SK-N-SH treated with all-trans-retinoic acid at 6 μM for 48 hours (cell line): ENCODE data around the gene NEDD4.

ENCODE experiments used
- ESRRG ChIP-seq: fragments of 250-450 bp; sonication (Bioruptor Pico); IDR thresholded peaks from 2 replicates; pipeline ENCODE4 v1.6.1; 2021; ENCODE audit warnings: mild to moderate bottlenecking
- TF ChIP-seq, protein P1 (sequence below): fragments of 250-450 bp; sonication (Bioruptor Pico); IDR thresholded peaks from 2 replicates; pipeline ENCODE4 v1.8.0; 2020; ENCODE audit warnings: mild to moderate bottlenecking, moderate library complexity, borderline replicate concordance

GRCh38 chr15:55791551-55792400 lies 201.6 kb downstream of the NEDD4 start:
- TF ChIP-seq, protein P1, sequence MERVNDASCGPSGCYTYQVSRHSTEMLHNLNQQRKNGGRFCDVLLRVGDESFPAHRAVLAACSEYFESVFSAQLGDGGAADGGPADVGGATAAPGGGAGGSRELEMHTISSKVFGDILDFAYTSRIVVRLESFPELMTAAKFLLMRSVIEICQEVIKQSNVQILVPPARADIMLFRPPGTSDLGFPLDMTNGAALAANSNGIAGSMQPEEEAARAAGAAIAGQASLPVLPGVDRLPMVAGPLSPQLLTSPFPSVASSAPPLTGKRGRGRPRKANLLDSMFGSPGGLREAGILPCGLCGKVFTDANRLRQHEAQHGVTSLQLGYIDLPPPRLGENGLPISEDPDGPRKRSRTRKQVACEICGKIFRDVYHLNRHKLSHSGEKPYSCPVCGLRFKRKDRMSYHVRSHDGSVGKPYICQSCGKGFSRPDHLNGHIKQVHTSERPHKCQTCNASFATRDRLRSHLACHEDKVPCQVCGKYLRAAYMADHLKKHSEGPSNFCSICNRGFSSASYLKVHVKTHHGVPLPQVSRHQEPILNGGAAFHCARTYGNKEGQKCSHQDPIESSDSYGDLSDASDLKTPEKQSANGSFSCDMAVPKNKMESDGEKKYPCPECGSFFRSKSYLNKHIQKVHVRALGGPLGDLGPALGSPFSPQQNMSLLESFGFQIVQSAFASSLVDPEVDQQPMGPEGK (CRISPR knock-in tag), result no peak
- no peak for TF ChIP-seq ESRRG (CRISPR knock-in tag)
